Panc1 (cell line): ENCODE results near the gene FAM72B. TPM values are rescaled to one million over a fixed set of nuclear protein-coding genes. Genes with fewer than 3 reads are reported as not detected.
A peak's percentile ranks its signal among the peaks of the same experiment; 100 is the strongest.
"Not testable (repeated sequence)": the region's sequence is repeated elsewhere in the genome, so short reads cannot be mapped to it uniquely, and the experiment has no call there.

Source experiments
- ATAC-seq: fragments of 200-7000 bp; cut with Tn5 transposase; 2 replicates; pipeline ENCODE4 v1.9.1; 2020; ENCODE audit warnings: mild to moderate bottlenecking, moderate library complexity
- BruUV-seq: library from RNA; stranded (reverse); fragments of 400-500 nt; replicated peaks from 2 replicates; lab custom pipeline; 2021; lab: Mats Ljungman, UMichigan
- CTCF ChIA-PET: fragments of 300-600 bp; sonication (Branson Sonifier 250); formaldehyde crosslinking; loops from one replicate; lab custom pipeline; 2022; ENCODE audit warnings: antibody characterized with exemption; lab: Charles Lee
- POLR2A ChIA-PET: fragments of 300-600 bp; sonication (Branson Sonifier 250); formaldehyde crosslinking; loops from one replicate; lab custom pipeline; 2022; ENCODE audit warnings: antibody characterized with exemption; lab: Charles Lee
- DNase-seq: peaks from one replicate; pipeline ENCODE4 v3.0.0-alpha.2; 2010; ENCODE audit warnings: low read depth, low spot score
- H3K27ac ChIP-seq: 2 replicates; pipeline ENCODE4 v1.5.1; 2011; ENCODE audit warnings: mild to moderate bottlenecking, low read length, inconsistent platforms
- H3K27me3 ChIP-seq: fragments of 200-500 bp; sonication (Bioruptor generic); 2 replicates; pipeline ENCODE4 v1.6.0; 2014; ENCODE audit warnings: low read length, inconsistent platforms; ENCODE audit not compliant: control insufficient read depth, insufficient read depth
- H3K36me3 ChIP-seq: fragments of 200-500 bp; sonication (Bioruptor generic); 2 replicates; pipeline ENCODE4 v1.5.1; 2014; ENCODE audit warnings: inconsistent platforms, mild to moderate bottlenecking, low read length, moderate library complexity; ENCODE audit not compliant: control insufficient read depth, insufficient read depth
- H3K4me1 ChIP-seq: 2 replicates; pipeline ENCODE4 v1.5.1; 2011; ENCODE audit warnings: inconsistent platforms, mild to moderate bottlenecking, low read length, moderate library complexity; ENCODE audit not compliant: control insufficient read depth, insufficient read depth
- H3K4me3 ChIP-seq, 2 experiments: 2 replicates each; pipeline ENCODE4 v1.5.1; 2011 to 2012; ENCODE audit warnings: low read depth in 2 of 2, low read length in 2 of 2, mild to moderate bottlenecking in 2 of 2, inconsistent platforms in 1 of 2, moderate library complexity in 1 of 2
- H3K9me3 ChIP-seq: fragments of 200-500 bp; sonication (Bioruptor generic); 2 replicates; pipeline ENCODE4 v1.5.1; 2014; ENCODE audit warnings: low read depth, mild to moderate bottlenecking, inconsistent platforms, low read length, moderate library complexity; ENCODE audit not compliant: control insufficient read depth, insufficient read depth
- in situ Hi-C: cut with HindIII; loops from 2 replicates; pipeline ENCODE4 v1.10.0; 2016; ENCODE audit warnings: low sequenced_read_pairs, low pct_unique_long_range_greater_than_20kb
- intact Hi-C: fragments of 100-400 bp; cut with micrococcal nuclease; formaldehyde crosslinking; loops from one replicate; pipeline ENCODE4 v1.10.0; 2022; ENCODE audit not compliant: unreplicated experiment
- total RNA-seq: library from RNA; stranded (reverse); gene quantifications from one replicate; pipeline ENCODE4 v1.2.1, GENCODE V29; 2021; ENCODE audit not compliant: unreplicated experiment

The FAM72B gene
- total RNA-seq, 1 experiment from 2014 or later = 24.9 TPM

DNA sequence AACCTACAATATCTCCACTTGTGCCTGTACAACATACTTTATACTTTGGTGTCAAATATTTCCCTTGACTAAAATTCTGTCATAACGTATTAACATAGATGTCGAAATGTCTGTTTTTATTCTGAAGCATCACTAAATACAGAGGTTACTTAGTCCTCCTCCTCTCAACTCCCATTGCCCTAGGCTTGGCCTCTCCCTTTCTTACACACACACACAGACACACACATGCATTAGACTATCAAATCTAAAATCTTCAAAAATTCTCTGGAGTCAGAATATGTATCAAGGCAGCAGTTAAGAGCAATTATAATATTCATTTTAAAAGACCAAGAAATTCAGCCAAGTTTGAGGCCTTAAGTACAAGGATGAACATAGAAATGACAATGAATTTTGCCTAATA is 7.5 kb downstream of the FAM72B start:
- DNase-seq, H3K36me3 ChIP-seq, H3K4me3 ChIP-seq, intact Hi-C loops, ATAC-seq, H3K4me1 ChIP-seq, in situ Hi-C loops, H3K9me3 ChIP-seq, H3K27ac ChIP-seq, CTCF ChIA-PET, POLR2A ChIA-PET, H3K27me3 ChIP-seq, BruUV-seq: not testable (repeated sequence)

- H3K4me1 ChIP-seq, H3K9me3 ChIP-seq, H3K27me3 ChIP-seq, H3K36me3 ChIP-seq, intact Hi-C loops, POLR2A ChIA-PET, DNase-seq, H3K27ac ChIP-seq, H3K4me3 ChIP-seq, CTCF ChIA-PET, ATAC-seq, in situ Hi-C loops: not testable (repeated sequence)
- TSS peak; percentile 69 for BruUV-seq
These were observed 15.9 kb downstream of the FAM72B start for GRCh38 chr1:121168152-121168668.

DNA sequence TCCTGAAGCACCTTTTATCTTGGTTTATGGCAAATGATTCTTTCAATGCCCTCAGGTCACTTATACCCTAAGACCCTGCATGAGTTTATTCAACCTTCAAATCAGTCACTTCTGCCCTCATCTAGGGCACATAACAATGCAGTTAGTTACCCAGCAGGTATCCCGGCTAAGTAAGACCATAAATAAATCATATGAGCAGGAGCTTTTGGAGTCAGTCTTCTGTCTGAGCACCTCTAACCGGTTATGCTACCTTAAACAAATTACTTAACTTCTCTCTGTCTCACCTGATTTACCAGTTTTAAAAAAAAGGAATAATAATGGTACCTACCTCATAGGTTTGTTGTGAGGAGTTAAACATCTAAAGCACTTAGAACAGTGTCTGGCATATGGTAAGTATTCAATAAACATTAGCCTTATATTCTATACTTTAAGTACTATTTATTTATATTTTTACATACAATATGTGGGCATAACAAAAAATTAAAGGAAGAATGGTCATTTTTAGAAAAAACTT is 16.9 kb downstream of the FAM72B start:
- intact Hi-C loops, BruUV-seq, H3K4me3 ChIP-seq, H3K27ac ChIP-seq, POLR2A ChIA-PET, DNase-seq, H3K27me3 ChIP-seq, H3K9me3 ChIP-seq, in situ Hi-C loops, H3K4me1 ChIP-seq, ATAC-seq, CTCF ChIA-PET, H3K36me3 ChIP-seq: not testable (repeated sequence)

- in situ Hi-C loops, H3K27ac ChIP-seq, H3K4me1 ChIP-seq, BruUV-seq, DNase-seq, H3K4me3 ChIP-seq, POLR2A ChIA-PET, intact Hi-C loops, H3K27me3 ChIP-seq, H3K9me3 ChIP-seq, H3K36me3 ChIP-seq, ATAC-seq, CTCF ChIA-PET: not testable (repeated sequence)
These were observed 18.8 kb downstream of the FAM72B start for GRCh38 chr1:121165296-121165695.

DNA sequence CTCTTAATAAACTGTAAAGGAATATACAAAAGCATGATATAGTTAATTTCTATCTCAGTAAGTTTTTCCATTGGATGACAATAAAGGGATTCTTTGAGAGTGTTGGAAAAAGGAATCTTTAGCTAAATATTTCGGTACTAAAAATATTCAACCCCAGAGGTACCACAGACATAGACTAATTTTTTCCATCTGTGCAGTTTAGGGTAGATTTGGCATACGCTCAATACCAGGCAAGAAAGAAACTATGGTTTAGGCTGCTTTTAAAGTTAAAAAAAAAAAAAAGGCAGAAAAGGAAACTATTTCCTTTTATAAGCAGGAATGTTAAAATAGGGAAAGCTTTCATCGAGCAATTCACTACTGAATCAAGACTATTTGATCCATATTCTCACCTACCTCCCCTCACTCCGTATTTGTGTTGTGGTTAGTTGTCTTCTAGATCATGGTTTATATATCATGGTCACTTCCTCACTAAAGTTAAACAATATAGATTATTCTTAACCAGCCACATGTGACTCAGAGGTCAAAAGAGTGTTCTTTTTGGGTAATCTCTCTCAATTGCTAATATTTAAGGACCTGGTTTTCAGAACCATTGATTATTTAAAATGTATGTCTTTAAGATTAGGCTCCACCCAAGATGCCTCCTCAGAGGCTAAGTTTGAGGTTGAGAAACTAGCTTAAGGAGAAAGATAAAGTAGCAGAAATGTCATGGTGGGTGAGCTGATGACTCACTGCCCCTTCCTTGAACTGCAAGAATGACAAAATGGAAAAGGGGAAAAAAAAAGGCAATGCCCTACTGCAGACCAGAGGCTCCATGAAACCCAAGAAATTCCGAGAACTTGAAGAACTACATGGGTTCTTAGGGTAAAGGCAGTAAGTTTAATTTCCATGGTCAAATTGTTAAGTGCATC is 20.0 kb downstream of the FAM72B start:
- ATAC-seq, in situ Hi-C loops, POLR2A ChIA-PET, H3K36me3 ChIP-seq, H3K4me3 ChIP-seq, H3K27ac ChIP-seq, DNase-seq, CTCF ChIA-PET, intact Hi-C loops, H3K4me1 ChIP-seq, BruUV-seq, H3K27me3 ChIP-seq, H3K9me3 ChIP-seq: not testable (repeated sequence)

- POLR2A ChIA-PET, DNase-seq, intact Hi-C loops, H3K27me3 ChIP-seq, H3K27ac ChIP-seq, H3K36me3 ChIP-seq, BruUV-seq, CTCF ChIA-PET, H3K9me3 ChIP-seq, ATAC-seq, H3K4me1 ChIP-seq, H3K4me3 ChIP-seq, in situ Hi-C loops: not testable (repeated sequence)
These were observed 22.8 kb downstream of the FAM72B start for GRCh38 chr1:121161199-121161901.

DNA sequence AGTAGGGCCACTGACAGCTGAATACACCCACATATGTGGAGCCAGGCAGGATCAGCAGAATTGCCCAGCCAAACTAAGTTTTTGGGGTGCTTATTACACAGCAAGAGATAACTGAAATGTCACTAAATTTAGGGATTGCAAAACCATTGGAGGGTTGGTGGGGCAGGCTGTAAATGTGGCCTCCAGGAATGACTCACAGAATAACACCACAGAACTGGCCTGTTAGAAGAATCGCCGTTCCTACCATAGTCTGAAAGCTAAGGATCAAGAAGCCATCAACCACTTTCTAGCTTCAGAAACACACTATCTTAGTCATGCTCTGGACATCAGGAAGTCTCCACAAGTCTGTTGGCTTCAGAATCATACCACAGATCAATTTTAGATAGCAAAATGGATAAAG is 24.0 kb downstream of the FAM72B start:
- CTCF ChIA-PET, ATAC-seq, in situ Hi-C loops, H3K4me3 ChIP-seq, H3K4me1 ChIP-seq, intact Hi-C loops, H3K36me3 ChIP-seq, POLR2A ChIA-PET, BruUV-seq, H3K9me3 ChIP-seq, DNase-seq, H3K27me3 ChIP-seq, H3K27ac ChIP-seq: not testable (repeated sequence)
